Breast epithelium (tissue), 4 donors: Measurements from ENCODE around the gene SH3BP1. TPM values are rescaled to one million over a fixed set of nuclear protein-coding genes. Genes with fewer than 3 reads are reported as not detected.
"Not testable (repeated sequence)": the region's sequence is repeated elsewhere in the genome, so short reads cannot be mapped to it uniquely, and the experiment has no call there.

Source experiments
- DNase-seq, 2 donors: peaks; one replicate each; pipeline ENCODE4 v3.0.0-alpha.2; 2019; ENCODE audit warnings: low spot score in 2 of 2
- H3K27ac ChIP-seq, 2 donors: fragments of 200-600 bp; sonication (generic) in 1 of 2; one replicate each; pipeline ENCODE4 v1.5.1; 2016 to 2019; ENCODE audit warnings: mild to moderate bottlenecking in 1 of 2
- H3K27me3 ChIP-seq, 2 donors: fragments of 200-600 bp; sonication (generic) in 1 of 2; one replicate each; pipeline versions ENCODE4 v1.5.1 to v1.6.0; 2017 to 2019; ENCODE audit warnings: control low read depth in 1 of 2, mild to moderate bottlenecking in 1 of 2
- H3K36me3 ChIP-seq: fragments of 200-600 bp; one replicate; pipeline ENCODE4 v1.5.1; 2019
- H3K4me1 ChIP-seq, 2 donors: fragments of 200-600 bp; sonication (generic); one replicate each; pipeline ENCODE4 v1.5.1; 2016 to 2019; ENCODE audit warnings: control low read depth in 1 of 2
- H3K4me3 ChIP-seq, 3 donors: fragments of 200-600 bp; sonication (generic); 1 replicate in 2 of 3; 2 replicates in 1 of 3; pipeline ENCODE4 v1.5.1; 2016 to 2019; ENCODE audit warnings: mild to moderate bottlenecking in 3 of 3, moderate library complexity in 2 of 3
- H3K9me3 ChIP-seq, 2 donors: fragments of 200-600 bp; sonication (generic) in 1 of 2; one replicate each; pipeline ENCODE4 v1.5.1; 2016 to 2019; ENCODE audit warnings: control low read depth in 1 of 2
- CTCF ChIP-seq, 3 donors: fragments of 450-650 bp; IDR thresholded peaks; one replicate each; pipeline ENCODE4 v1.5.1; 2016 to 2017; ENCODE audit warnings: antibody characterized with exemption in 3 of 3, mild to moderate bottlenecking in 3 of 3, moderate library complexity in 3 of 3
- POLR2A ChIP-seq: fragments of 450-650 bp; IDR thresholded peaks from one replicate; pipeline ENCODE4 v1.6.1; 2016; ENCODE audit warnings: antibody characterized with exemption, mild to moderate bottlenecking, moderate library complexity
- POLR2AphosphoS5 ChIP-seq, 3 donors: sonication (generic); formaldehyde crosslinking; IDR thresholded peaks; one replicate each; pipeline ENCODE4 v1.6.1; 2017; ENCODE audit warnings: antibody characterized with exemption in 3 of 3
- intact Hi-C: fragments of 100-400 bp; cut with DNase I; formaldehyde crosslinking; loops from one replicate; pipeline ENCODE4 v1.15.1; 2023; ENCODE audit warnings: low total_unique reads
- total RNA-seq, 3 donors: library from RNA; depleted of rRNA; stranded (reverse); fragments of >200 nt; gene quantifications; one replicate each; pipeline ENCODE4 v1.1.0, GENCODE V29; 2016

The SH3BP1 gene
- total RNA-seq, 3 donors from 2014 or later: 3.8 to 8.8 (median 7.3) TPM

GRCh38 chr22:37647317-37647716 is 7.8 kb downstream of the SH3BP1 start:
- no peaks in the 10 kb centered on the region for H3K9me3 ChIP-seq
- DNase-seq: no peak
- H3K36me3 ChIP-seq: no peaks in the 10 kb centered on the region
- peaks cover 0 to 8% of the 10 kb centered on the region in 2 donors for H3K4me1 ChIP-seq
- no peak overlapping the region for H3K27ac ChIP-seq
- H3K27me3 ChIP-seq: no peaks in the 10 kb centered on the region
- H3K4me3 ChIP-seq: no peak overlapping the region
- TF ChIP-seq POLR2A: no peak
- TF ChIP-seq POLR2AphosphoS5 (IDR thresholded peaks at IDR 0.05): no peak
- no peak for TF ChIP-seq CTCF (IDR thresholded peaks at IDR 0.05)
- intact Hi-C loops: loop anchor here (2.0 kb wide), 1 partner anchor 71 kb away; no protein-coding TSS in a partner anchor

GRCh38 chr22:37647928-37648327 is 8.5 kb downstream of the SH3BP1 start:
- intact Hi-C loops: loop anchor here (2.0 kb wide), 1 partner anchor 71 kb away; no protein-coding TSS in a partner anchor
- H3K27ac ChIP-seq: no peak overlapping the region
- no peaks in the 10 kb centered on the region for H3K27me3 ChIP-seq

GRCh38 chr22:37650463-37651136 is 11.1 kb downstream of the SH3BP1 start:
- no peak for TF ChIP-seq POLR2A
- no peak for TF ChIP-seq POLR2AphosphoS5 (IDR thresholded peaks at IDR 0.05)
- no peak for TF ChIP-seq CTCF (IDR thresholded peaks at IDR 0.05)

More at GRCh38 chr22:37647928-37648327, 8.5 kb downstream of the SH3BP1 start:
- TF ChIP-seq CTCF (IDR thresholded peaks at IDR 0.05) (no peak), POLR2AphosphoS5 (IDR thresholded peaks at IDR 0.05) (no peak), POLR2A (no peak)
- no peak for DNase-seq
- no peaks in the 10 kb centered on the region for H3K36me3 ChIP-seq
- H3K9me3 ChIP-seq: no peaks in the 10 kb centered on the region
- H3K4me1 ChIP-seq: peaks cover 0 to 8% of the 10 kb centered on the region in 2 donors
- H3K4me3 ChIP-seq: no peak overlapping the region

GRCh38 chr22:37654563-37655251 is 15.2 kb downstream of the SH3BP1 start:
- Histone ChIP-seq H3K36me3 (no peaks in the 10 kb centered on the region), H3K27me3 (no peaks in the 10 kb centered on the region), H3K9me3 (no peaks in the 10 kb centered on the region), H3K4me3 (no peak overlapping the region), H3K4me1 (peaks cover 0 to 4% of the 10 kb centered on the region in 2 donors), H3K27ac (no peak overlapping the region)
- TF ChIP-seq CTCF (IDR thresholded peaks at IDR 0.05): no peak
- TF ChIP-seq POLR2AphosphoS5 (IDR thresholded peaks at IDR 0.05): no peak
- no peak for TF ChIP-seq POLR2A
- intact Hi-C loops: loop anchor here (10.0 kb wide), 1 partner anchor 140 kb away; no protein-coding TSS in a partner anchor
- no peak for DNase-seq

More at GRCh38 chr22:37650463-37651136, 11.1 kb downstream of the SH3BP1 start:
- Histone ChIP-seq H3K36me3 (no peaks in the 10 kb centered on the region), H3K27ac (no peak overlapping the region), H3K27me3 (no peaks in the 10 kb centered on the region), H3K4me1 (no peaks in the 10 kb centered on the region), H3K9me3 (no peaks in the 10 kb centered on the region), H3K4me3 (no peak overlapping the region)
- DNase-seq: no peak
- intact Hi-C loops: loop anchor here (10.0 kb wide), 1 partner anchor 144 kb away; no protein-coding TSS in a partner anchor

GRCh38 chr22:37655252-37655563 is 15.7 kb downstream of the SH3BP1 start:
- no peak overlapping the region for H3K27ac ChIP-seq
- no peak for DNase-seq
- intact Hi-C loops: loop anchor here (10.0 kb wide), 1 partner anchor 140 kb away; no protein-coding TSS in a partner anchor
- no peak for TF ChIP-seq POLR2AphosphoS5 (IDR thresholded peaks at IDR 0.05)
- no peak for TF ChIP-seq POLR2A
- no peak for TF ChIP-seq CTCF (IDR thresholded peaks at IDR 0.05)
- H3K9me3 ChIP-seq: no peaks in the 10 kb centered on the region
- no peaks in the 10 kb centered on the region for H3K27me3 ChIP-seq
- no peak overlapping the region for H3K4me3 ChIP-seq
- no peaks in the 10 kb centered on the region for H3K36me3 ChIP-seq
- peaks cover 0 to 8% of the 10 kb centered on the region in 2 donors for H3K4me1 ChIP-seq

- H3K36me3 ChIP-seq, DNase-seq, H3K4me3 ChIP-seq, H3K27ac ChIP-seq, H3K9me3 ChIP-seq, H3K27me3 ChIP-seq: not testable (repeated sequence)
- H3K4me1 ChIP-seq: peaks cover 4 to 17% of the 10 kb centered on the region in 2 donors
- intact Hi-C loops: loop anchor here (10.0 kb wide), 1 partner anchor 138 kb away; no protein-coding TSS in a partner anchor
Measured at GRCh38 chr22:37656583-37656982, 17.1 kb downstream of the SH3BP1 start.
